Breast epithelium (tissue), 3 donors: ENCODE data around the gene SLC39A13.

Experiments used
- CTCF ChIP-seq, 3 donors: fragments of 450-650 bp; IDR thresholded peaks; one replicate each; pipeline ENCODE4 v1.5.1; 2016 to 2017; ENCODE audit warnings: antibody characterized with exemption in 3 of 3, mild to moderate bottlenecking in 3 of 3, moderate library complexity in 3 of 3
- POLR2A ChIP-seq: fragments of 450-650 bp; IDR thresholded peaks from one replicate; pipeline ENCODE4 v1.6.1; 2016; ENCODE audit warnings: antibody characterized with exemption, mild to moderate bottlenecking, moderate library complexity

GRCh38 chr11:47395223-47396048 lies 13.0 kb upstream of the SLC39A13 start:
- TF ChIP-seq CTCF (IDR thresholded peaks at IDR 0.05) (no peak), POLR2A (no peak)
